Breast epithelium (tissue), 4 donors: Measurements from ENCODE around the gene MAD1L1. TPM values are rescaled to one million over a fixed set of nuclear protein-coding genes. Genes with fewer than 3 reads are reported as not detected.

Experiments used
- DNase-seq, 2 donors: peaks; one replicate each; pipeline ENCODE4 v3.0.0-alpha.2; 2019; ENCODE audit warnings: low spot score in 2 of 2
- H3K27ac ChIP-seq, 2 donors: fragments of 200-600 bp; sonication (generic) in 1 of 2; one replicate each; pipeline ENCODE4 v1.5.1; 2016 to 2019; ENCODE audit warnings: mild to moderate bottlenecking in 1 of 2
- H3K27me3 ChIP-seq, 2 donors: fragments of 200-600 bp; sonication (generic) in 1 of 2; one replicate each; pipeline versions ENCODE4 v1.5.1 to v1.6.0; 2017 to 2019; ENCODE audit warnings: control low read depth in 1 of 2, mild to moderate bottlenecking in 1 of 2
- H3K36me3 ChIP-seq: fragments of 200-600 bp; one replicate; pipeline ENCODE4 v1.5.1; 2019
- H3K4me1 ChIP-seq, 2 donors: fragments of 200-600 bp; sonication (generic); one replicate each; pipeline ENCODE4 v1.5.1; 2016 to 2019; ENCODE audit warnings: control low read depth in 1 of 2
- H3K4me3 ChIP-seq, 3 donors: fragments of 200-600 bp; sonication (generic); 1 replicate in 2 of 3; 2 replicates in 1 of 3; pipeline ENCODE4 v1.5.1; 2016 to 2019; ENCODE audit warnings: mild to moderate bottlenecking in 3 of 3, moderate library complexity in 2 of 3
- H3K9me3 ChIP-seq, 2 donors: fragments of 200-600 bp; sonication (generic) in 1 of 2; one replicate each; pipeline ENCODE4 v1.5.1; 2016 to 2019; ENCODE audit warnings: control low read depth in 1 of 2
- POLR2A ChIP-seq: fragments of 450-650 bp; IDR thresholded peaks from one replicate; pipeline ENCODE4 v1.6.1; 2016; ENCODE audit warnings: antibody characterized with exemption, mild to moderate bottlenecking, moderate library complexity
- POLR2AphosphoS5 ChIP-seq, 3 donors: sonication (generic); formaldehyde crosslinking; IDR thresholded peaks; one replicate each; pipeline ENCODE4 v1.6.1; 2017; ENCODE audit warnings: antibody characterized with exemption in 3 of 3
- intact Hi-C: fragments of 100-400 bp; cut with DNase I; formaldehyde crosslinking; loops from one replicate; pipeline ENCODE4 v1.15.1; 2023; ENCODE audit warnings: low total_unique reads
- total RNA-seq, 3 donors: library from RNA; depleted of rRNA; stranded (reverse); fragments of >200 nt; gene quantifications; one replicate each; pipeline ENCODE4 v1.1.0, GENCODE V29; 2016
- TF ChIP-seq, protein P1 (sequence below), 3 donors: fragments of 450-650 bp; IDR thresholded peaks; one replicate each; pipeline ENCODE4 v1.5.1; 2016 to 2017; ENCODE audit warnings: antibody characterized with exemption in 3 of 3, mild to moderate bottlenecking in 3 of 3, moderate library complexity in 3 of 3

MAD1L1 gene
- total RNA-seq, 3 donors from 2014 or later: 27.7 to 33.9 (median 28.8) TPM

DNA sequence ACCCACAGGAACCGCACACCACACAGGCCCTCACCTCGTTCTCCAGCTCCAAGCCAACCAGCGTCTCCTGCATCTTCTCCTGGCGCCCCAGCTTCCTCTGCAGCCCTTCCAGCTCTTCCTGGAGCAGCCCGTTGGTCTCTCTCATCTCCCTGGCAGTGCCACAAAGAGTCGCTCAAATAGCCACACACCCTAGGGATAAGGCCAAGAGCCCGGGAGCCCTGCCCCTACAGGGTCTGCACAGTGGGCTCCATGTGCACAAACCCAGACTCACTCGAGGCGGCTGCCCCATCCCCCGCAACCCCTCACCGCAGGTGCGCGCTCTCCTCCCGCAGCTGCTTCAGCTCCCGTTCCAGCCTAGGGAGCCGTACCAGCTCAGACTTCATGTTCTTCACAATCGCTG lies 16.9 kb downstream of the MAD1L1 start:
- intact Hi-C loops: no loop called here
- no peaks in the 10 kb centered on the region for H3K36me3 ChIP-seq
- TF ChIP-seq POLR2AphosphoS5 (IDR thresholded peaks at IDR 0.05) (no peak), POLR2A (no peak)
- TF ChIP-seq, protein P1, sequence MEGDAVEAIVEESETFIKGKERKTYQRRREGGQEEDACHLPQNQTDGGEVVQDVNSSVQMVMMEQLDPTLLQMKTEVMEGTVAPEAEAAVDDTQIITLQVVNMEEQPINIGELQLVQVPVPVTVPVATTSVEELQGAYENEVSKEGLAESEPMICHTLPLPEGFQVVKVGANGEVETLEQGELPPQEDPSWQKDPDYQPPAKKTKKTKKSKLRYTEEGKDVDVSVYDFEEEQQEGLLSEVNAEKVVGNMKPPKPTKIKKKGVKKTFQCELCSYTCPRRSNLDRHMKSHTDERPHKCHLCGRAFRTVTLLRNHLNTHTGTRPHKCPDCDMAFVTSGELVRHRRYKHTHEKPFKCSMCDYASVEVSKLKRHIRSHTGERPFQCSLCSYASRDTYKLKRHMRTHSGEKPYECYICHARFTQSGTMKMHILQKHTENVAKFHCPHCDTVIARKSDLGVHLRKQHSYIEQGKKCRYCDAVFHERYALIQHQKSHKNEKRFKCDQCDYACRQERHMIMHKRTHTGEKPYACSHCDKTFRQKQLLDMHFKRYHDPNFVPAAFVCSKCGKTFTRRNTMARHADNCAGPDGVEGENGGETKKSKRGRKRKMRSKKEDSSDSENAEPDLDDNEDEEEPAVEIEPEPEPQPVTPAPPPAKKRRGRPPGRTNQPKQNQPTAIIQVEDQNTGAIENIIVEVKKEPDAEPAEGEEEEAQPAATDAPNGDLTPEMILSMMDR (IDR thresholded peaks at IDR 0.05): no peak
- H3K27ac ChIP-seq: no peak overlapping the region
- DNase-seq: no peak
- H3K27me3 ChIP-seq: no peaks in the 10 kb centered on the region
- no peaks in the 10 kb centered on the region for H3K9me3 ChIP-seq
- no peak overlapping the region for H3K4me3 ChIP-seq
- H3K4me1 ChIP-seq: no peaks in the 10 kb centered on the region

DNA sequence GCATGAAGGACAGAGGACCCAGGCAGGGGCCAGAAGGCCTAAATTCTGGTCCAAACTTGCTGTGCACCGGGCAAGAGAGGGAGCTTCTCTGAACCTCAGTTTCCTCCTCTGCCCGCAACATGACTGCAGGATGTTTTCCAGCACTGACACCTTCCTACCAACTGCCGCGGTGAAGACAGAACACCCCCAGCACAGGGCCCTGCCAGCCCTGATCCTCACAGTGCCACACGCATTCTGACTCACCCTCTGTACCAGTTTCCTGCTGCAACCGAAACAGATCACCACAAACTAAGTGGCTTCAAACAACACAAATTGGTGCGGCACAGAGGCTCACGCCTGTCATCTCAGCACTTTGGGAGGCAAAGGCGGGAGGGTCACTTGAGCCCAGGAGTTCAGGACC lies 18.1 kb downstream of the MAD1L1 start:
- DNase-seq: no peak
- no peaks in the 10 kb centered on the region for H3K9me3 ChIP-seq
- H3K27ac ChIP-seq: no peak overlapping the region
- H3K27me3 ChIP-seq: no peaks in the 10 kb centered on the region
- H3K4me3 ChIP-seq: no peak overlapping the region
- TF ChIP-seq, protein P1 (IDR thresholded peaks at IDR 0.05): no peak
- no peak for TF ChIP-seq POLR2A
- no peak for TF ChIP-seq POLR2AphosphoS5 (IDR thresholded peaks at IDR 0.05)
- intact Hi-C loops: no loop called here
- H3K4me1 ChIP-seq: no peaks in the 10 kb centered on the region
- no peaks in the 10 kb centered on the region for H3K36me3 ChIP-seq

DNA sequence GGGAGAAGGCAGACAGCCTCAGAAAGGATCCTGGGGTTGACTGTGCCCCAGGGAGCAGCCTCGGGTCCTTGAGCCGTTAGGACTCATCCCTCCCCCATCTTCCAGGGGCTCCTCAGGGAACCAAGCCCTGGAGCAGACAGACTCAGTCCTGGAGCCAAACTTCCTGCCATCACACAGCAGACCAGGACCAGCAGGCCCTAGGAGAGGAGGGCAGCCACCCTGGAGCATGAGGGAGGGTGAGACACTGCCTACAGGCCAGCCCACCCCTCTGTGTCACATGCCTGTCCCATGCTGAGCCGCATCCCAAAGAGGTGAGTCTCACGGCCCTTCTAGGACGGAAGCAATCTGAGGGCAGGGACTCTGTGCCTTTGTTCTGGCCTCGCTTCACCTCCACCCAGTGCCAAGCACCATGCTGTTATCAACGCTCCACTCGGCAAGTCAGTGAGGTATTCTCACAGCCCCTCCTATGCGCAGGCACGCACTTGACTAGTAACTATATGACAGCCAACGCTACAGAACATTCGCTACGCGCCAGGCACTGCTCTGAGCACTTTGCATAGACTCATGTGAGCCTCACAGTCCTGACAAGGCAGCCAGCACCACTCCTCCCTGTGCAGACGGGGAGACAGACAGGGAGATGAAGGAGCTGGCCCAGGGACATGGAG lies 19.1 kb downstream of the MAD1L1 start:
- no peak for DNase-seq
- Histone ChIP-seq H3K4me1 (no peaks in the 10 kb centered on the region), H3K9me3 (no peaks in the 10 kb centered on the region), H3K36me3 (no peaks in the 10 kb centered on the region), H3K4me3 (no peak overlapping the region), H3K27me3 (no peaks in the 10 kb centered on the region), H3K27ac (no peak overlapping the region)
- intact Hi-C loops: no loop called here
- TF ChIP-seq, protein P1 (IDR thresholded peaks at IDR 0.05): no peak
- no peak for TF ChIP-seq POLR2A
- TF ChIP-seq POLR2AphosphoS5 (IDR thresholded peaks at IDR 0.05): no peak

DNA sequence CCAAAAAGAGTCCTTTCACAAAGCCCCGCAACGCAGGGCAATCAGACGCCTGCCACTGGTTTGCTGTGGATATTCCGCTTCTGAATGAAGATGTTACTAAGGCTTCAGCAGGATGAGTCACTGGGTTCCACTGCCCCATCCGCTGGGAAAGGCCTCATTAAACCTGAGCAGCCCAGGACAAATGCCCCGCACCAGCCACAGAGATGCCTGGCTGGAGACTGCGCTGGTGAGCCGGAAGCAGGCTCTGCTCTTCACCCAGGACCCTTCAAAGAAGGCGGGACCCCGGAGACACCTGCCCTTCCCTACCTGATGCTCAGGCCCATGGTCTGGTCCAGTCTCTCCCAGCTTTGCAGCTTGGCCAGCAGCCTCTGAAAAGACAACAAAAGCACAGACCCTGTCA lies 19.8 kb downstream of the MAD1L1 start:
- Histone ChIP-seq H3K27ac (no peak overlapping the region), H3K4me1 (no peaks in the 10 kb centered on the region), H3K36me3 (no peaks in the 10 kb centered on the region), H3K4me3 (no peak overlapping the region), H3K9me3 (no peaks in the 10 kb centered on the region), H3K27me3 (no peaks in the 10 kb centered on the region)
- TF ChIP-seq POLR2AphosphoS5 (IDR thresholded peaks at IDR 0.05): no peak
- TF ChIP-seq POLR2A: no peak
- TF ChIP-seq, protein P1 (IDR thresholded peaks at IDR 0.05): no peak
- intact Hi-C loops: no loop called here
- DNase-seq: no peak

DNA sequence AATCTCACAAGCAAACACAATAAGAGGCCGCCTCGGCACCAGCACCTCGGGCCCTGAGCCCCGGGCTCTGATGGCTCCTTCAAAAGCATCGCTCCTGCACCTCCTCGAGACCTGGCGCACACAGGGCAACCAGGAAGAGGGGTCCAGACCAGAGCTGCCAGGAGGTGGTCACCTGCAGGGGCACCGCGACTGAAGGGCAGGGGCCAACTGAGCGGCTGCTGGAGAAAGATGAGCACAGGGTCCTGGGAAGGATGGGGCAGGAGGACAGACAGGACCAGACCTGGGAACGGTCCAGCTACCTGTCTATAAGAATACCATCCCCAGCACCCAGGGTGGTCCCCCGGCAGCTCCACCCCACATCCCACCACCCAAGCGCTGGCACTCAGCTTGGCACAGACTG lies 20.8 kb downstream of the MAD1L1 start:
- no peak for DNase-seq
- Histone ChIP-seq H3K4me3 (no peak overlapping the region), H3K4me1 (no peaks in the 10 kb centered on the region), H3K36me3 (no peaks in the 10 kb centered on the region), H3K9me3 (no peaks in the 10 kb centered on the region), H3K27me3 (no peaks in the 10 kb centered on the region), H3K27ac (no peak overlapping the region)
- intact Hi-C loops: no loop called here
- TF ChIP-seq, protein P1 (IDR thresholded peaks at IDR 0.05): no peak
- TF ChIP-seq POLR2AphosphoS5 (IDR thresholded peaks at IDR 0.05) (no peak), POLR2A (no peak)
